Measurements from ENCODE around the gene RIOK2.
"Not testable (repeated sequence)": the region's sequence is repeated elsewhere in the genome, so short reads cannot be mapped to it uniquely, and the experiment has no call there.

RIOK2 gene

GRCh38 chr5:97183100-97183929, at the start of gene RIOK2:
Gene RIOK2, minus strand, starts transcription at chr5:97183247. Its CDS starts 56 bp downstream, at chr5:97183191.
- peak; percentile 94 for DNase-seq (ENCODE audit: low spot score)

GRCh38 chr5:97231025-97231636, 48.1 kb upstream of the RIOK2 start:
- peak; percentile 62 for DNase-seq (ENCODE audit: low spot score)

DNA sequence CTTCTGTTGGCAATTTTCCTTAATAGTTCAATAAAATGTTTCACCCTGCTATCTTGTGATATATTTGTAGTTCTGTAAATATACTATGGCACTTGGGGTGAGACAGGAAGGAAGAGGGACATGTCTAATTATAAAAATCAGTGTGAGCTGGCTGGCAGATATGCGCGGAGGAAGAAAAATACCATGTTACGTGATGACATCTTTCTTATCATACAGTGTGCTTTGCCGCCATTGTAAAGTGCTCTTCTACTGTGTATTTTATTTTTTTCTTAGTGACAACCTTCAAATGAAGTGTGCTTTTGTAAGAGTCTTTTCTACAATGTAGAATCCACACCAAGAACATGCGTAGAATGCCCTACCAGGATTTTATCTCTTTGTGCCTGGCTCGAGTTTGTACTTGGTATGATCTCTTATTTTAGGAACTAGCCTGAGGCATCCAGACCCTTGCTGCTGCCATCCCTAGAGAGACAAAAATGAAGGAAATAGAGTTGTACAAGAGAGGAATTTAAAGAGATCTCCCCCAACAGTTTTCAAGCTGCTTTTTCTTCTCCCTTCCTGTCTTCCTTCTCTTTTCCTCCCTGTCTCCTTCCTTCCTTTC, 46.7 kb upstream of the RIOK2 start:
- DNase-seq (ENCODE audit: low spot score) = peak; percentile 15

DNA sequence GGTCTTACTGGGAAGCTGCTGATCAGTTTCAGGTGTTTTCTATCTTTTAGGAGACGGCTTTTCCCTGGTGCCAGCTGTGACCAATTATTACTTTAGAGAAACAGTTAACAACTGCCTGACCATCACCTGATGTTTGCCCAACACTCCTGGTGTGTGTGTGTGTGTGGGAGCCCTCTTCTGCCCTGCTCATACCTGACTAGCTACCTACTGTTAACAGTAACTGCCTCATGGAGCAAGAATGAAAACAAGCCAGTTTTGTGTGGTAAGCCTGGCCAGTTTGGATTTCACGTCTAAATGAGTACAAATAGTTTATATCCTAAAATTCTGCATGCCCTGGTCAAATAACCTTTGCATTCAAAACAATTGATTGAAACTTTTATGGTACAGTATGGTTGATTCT, 46.1 kb upstream of the RIOK2 start:
- DNase-seq (ENCODE audit: low spot score) = no peak

DNA sequence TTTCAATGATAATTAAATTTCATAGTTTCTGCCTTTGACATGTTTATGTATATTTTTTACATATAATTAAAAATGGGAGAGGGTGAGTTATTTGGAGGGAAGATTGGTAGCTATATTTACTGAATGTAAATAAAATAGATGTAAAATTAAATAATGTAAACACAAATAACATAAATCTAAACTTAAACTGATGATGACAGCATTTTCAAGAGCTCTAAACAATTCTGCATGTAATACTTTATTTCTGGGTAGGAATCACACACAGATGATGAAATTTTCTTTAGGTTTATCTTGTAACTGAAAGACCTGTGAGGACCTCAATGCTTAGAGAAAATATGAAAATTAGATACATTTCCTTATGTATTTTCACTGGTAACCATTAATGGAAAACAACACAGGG, 42.2 kb upstream of the RIOK2 start:
- no peak for DNase-seq (ENCODE audit: low spot score)

- DNase-seq (ENCODE audit: low spot score) = no peak
Measured at GRCh38 chr5:97224112-97224750, 41.2 kb upstream of the RIOK2 start.

- no peak for DNase-seq (ENCODE audit: low spot score)
Measured at GRCh38 chr5:97223596-97223995, 40.5 kb upstream of the RIOK2 start.

DNA sequence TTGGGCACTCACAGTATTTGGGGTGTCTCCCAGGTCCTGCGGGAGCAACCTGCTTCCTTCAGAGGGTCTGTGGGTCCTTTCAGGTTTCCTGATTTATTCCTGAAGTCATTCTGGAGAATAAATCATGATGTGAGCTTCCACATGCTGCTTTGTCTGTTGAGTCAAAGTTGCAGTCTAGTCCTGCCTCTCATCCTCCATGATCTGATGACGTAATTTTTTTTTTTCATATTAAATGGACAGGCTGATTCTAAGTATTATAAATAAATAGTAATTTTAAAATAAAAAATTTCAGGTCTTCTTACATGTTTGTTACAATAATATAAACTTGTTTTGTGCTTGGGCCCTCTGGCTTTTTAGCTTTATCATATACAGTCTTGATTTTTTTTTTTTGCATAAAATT, 26.3 kb upstream of the RIOK2 start:
- no peak for DNase-seq (ENCODE audit: low spot score)

DNA sequence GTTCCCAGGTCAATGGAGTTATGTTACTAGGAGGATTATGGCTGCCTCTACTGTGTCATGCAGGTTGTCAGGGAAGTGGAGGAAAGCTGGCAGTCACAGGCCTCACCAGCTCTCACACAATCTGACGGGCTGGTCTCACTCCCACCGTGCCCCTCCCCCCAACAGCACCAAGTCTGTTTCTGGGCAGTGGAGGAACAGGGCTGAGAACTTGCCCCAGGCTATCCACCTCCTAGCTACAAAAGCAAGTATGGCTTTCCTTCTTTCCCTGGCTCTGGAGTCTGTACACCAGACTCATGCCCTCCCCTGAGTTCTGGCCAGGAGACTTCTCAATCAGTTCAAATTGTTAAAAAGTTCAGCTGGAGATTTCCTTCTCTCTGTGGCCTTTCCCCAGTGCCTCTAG, 25.7 kb upstream of the RIOK2 start:
- DNase-seq (ENCODE audit: low spot score) = no peak

GRCh38 chr5:97208184-97208713, 25.2 kb upstream of the RIOK2 start:
- no peak for DNase-seq (ENCODE audit: low spot score)

DNA sequence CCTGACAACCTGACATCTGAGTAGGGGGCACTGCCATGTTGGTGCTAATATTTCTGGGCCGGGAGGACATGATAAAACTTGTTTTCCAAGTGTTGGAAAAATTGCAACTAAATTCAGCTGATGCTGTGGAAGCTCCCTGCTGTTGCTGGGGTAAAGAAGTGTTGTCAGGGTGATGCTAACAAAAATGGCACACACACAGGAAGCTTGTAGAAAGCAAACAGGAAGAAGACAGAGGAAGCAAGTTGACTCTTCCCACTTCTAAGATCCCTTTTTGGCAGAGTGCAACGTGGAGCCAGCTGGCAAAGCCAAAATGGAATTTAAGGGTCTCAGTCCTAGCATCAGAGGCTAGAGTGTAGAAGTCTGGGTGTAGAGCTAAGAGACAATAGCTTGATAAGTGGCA, 11.3 kb upstream of the RIOK2 start:
- DNase-seq (ENCODE audit: low spot score) = no peak

GRCh38 chr5:97193355-97193688, 10.3 kb upstream of the RIOK2 start:
- DNase-seq (ENCODE audit: low spot score) = no peak

DNA sequence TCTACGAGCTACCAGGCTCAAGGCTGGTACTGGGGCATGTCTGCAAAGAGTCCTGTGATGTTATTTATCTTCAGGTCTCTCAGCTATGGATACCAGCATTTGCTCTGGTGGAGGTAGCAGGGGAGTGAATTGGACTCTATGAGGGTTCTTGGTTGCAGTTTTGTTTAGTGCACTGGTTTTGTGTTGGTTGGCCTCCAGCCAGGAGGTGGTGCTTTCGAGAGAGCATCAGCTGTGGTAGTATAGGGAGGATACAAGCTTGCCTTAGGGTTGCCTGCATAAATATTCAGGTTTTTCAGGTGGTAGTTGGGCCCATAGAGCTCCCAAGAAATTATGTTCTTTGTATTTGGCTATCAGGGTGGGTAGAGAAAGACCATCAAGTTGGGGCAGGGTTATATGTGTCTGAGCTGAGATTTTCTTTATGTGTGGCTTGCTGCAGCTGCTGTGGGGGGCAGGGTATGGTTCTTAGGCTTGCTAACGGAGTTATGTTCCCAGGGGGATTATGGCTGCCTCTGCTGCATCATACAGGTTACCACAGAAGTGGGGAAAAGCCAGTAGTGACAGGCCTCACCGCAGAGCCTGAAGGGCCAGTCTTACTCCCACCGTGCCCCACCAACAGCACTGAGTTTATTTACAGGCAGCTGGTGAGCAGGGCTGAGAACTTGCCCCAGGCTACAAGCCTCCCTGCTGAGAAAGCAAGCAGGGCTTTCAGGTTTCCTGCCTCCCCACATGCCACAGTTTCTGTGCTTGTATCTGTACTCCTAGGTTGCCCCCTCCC, 9.7 kb upstream of the RIOK2 start:
- no peak for DNase-seq (ENCODE audit: low spot score)

DNA sequence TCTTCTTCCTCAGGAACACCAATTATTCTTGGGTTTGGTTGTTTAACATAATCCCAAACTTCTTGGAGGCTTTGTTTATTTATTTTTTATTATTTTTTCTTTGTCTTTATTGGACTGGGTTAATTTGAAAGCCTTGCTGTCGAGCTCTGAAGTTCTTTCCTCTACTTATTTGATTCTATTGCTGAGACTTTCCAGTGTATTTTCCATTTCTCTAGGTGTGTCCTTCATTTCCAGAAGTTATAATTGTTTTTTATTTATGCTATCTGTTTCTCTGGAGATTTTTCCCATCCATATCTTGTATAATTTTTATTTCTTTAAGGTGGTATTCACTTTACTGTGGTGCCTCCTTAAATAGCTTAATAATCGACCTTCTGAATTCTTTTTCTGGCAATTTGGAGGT, 8.8 kb upstream of the RIOK2 start:
- DNase-seq (ENCODE audit: low spot score) = no peak

GRCh38 chr5:97189523-97189922, 6.5 kb upstream of the RIOK2 start:
- not testable (repeated sequence) for DNase-seq (ENCODE audit: low spot score)

DNA sequence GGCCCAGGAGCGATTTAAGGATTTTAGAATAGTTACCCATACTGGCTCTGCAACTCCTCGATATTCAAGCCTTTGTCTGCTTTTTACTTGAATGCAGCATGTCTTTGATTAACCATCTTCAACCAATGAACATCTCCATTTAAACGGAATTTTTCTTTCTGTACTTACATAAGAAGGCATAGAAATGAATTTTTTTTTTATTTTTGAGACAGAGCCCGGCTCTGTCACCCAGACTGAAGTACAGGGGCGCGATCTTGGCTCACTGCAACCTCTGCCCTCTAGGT, 825 bp upstream of the RIOK2 start:
- no peak for DNase-seq (ENCODE audit: low spot score)

- DNase-seq (ENCODE audit: low spot score) = peak; percentile 17
Measured at GRCh38 chr5:97182571-97183099, 412 bp downstream of the RIOK2 start.

- DNase-seq (ENCODE audit: low spot score) = no peak
Measured at GRCh38 chr5:97181856-97182545, 1.0 kb downstream of the RIOK2 start.

DNA sequence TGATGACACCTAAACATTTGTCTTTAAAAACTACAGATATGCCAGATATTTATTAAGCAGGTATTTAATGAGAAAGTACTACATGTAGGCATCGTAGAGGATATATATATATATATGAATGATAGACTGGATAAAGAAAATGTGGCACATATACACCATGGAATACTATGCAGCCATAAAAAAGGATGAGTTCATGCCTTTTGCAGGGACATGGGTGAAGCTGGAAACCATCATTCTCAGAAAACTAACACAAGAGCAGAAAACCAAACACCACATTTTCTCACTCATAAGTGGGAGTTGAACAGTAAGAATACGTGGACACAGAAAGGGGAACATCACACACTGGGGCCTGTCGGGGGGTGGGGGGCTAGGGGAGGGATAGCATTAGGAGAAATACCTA, 3.6 kb downstream of the RIOK2 start:
- DNase-seq (ENCODE audit: low spot score) = not testable (repeated sequence)

- no peak for DNase-seq (ENCODE audit: low spot score)
Measured at GRCh38 chr5:97172227-97172626, 10.8 kb downstream of the RIOK2 start.

DNA sequence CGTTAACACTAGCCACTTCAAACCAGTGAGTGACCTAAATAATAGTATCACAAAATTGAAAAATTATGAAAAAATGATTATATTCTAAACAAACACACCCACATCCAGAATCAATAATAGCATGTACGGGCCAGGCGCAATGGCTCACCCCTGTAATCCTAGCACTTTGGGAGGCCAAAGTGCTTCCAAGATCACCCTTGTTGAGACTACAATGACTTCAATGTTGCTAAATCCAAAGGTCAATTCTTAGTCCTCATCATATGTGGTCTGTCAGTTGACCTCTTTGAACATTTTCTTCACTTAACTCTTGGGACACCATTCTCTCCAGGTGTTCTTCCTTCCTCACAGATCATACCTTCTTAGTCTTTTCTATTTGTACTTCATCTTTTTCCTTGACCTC, 11.3 kb downstream of the RIOK2 start:
- DNase-seq (ENCODE audit: low spot score) = no peak
